GM12864 (cell line): ENCODE data around the gene KYAT1.

Experiments
- DNase-seq: peaks from one replicate; pipeline ENCODE4 v3.0.0-alpha.2; 2011; ENCODE audit warnings: low read depth
- H3K4me3 ChIP-seq: 2 replicates; pipeline ENCODE4 v1.5.1; 2011; ENCODE audit warnings: mild to moderate bottlenecking, low read depth, low read length, control low read depth
- TF ChIP-seq, protein P1 (sequence below): IDR thresholded peaks from 2 replicates; pipeline ENCODE4 v1.5.1; 2011; ENCODE audit warnings: low read depth, mild to moderate bottlenecking, moderate library complexity, low read length, control low read depth, inconsistent platforms; ENCODE audit errors: missing control alignments

The KYAT1 gene

DNA sequence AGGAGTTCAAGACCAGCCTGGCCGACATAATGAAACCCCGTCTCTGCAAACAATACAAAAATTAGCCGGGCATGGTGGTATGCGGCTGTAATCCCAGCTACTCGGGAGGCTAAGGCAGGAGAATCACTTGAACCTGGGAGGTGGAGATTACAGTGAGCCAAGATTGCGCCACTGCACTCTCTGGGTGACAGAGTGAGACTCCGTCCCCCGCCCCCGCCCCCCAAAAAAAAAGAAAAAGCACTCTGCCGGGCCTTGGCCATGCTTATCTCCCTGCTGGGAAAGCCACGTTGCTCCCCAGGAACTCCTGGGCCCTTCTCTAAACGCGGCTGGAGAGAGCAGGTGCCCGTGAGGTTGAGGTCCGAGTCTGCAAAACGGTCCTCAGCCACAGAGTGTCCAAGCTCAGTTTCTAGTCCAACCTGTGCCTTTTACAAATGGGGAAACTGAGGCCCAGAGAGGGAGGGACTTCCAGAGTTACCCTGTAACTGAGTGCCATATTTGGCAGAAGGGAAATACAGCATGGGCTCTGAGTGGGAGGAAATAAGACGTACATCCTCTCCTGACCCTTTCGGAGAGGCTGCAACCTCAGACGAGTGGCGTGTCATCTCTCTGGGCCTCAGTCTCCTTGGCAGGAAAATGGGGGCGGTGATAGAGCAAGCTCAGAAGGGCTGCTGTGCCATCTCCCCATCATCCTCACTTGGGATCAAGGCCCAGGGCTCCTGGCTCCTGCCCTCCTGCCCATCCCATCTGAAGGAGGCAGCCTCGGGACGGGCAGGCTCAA lies 32.4 kb upstream of the KYAT1 start:
- TF ChIP-seq, protein P1, sequence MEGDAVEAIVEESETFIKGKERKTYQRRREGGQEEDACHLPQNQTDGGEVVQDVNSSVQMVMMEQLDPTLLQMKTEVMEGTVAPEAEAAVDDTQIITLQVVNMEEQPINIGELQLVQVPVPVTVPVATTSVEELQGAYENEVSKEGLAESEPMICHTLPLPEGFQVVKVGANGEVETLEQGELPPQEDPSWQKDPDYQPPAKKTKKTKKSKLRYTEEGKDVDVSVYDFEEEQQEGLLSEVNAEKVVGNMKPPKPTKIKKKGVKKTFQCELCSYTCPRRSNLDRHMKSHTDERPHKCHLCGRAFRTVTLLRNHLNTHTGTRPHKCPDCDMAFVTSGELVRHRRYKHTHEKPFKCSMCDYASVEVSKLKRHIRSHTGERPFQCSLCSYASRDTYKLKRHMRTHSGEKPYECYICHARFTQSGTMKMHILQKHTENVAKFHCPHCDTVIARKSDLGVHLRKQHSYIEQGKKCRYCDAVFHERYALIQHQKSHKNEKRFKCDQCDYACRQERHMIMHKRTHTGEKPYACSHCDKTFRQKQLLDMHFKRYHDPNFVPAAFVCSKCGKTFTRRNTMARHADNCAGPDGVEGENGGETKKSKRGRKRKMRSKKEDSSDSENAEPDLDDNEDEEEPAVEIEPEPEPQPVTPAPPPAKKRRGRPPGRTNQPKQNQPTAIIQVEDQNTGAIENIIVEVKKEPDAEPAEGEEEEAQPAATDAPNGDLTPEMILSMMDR: no peak
- no peak overlapping the region for H3K4me3 ChIP-seq
- no peak for DNase-seq

DNA sequence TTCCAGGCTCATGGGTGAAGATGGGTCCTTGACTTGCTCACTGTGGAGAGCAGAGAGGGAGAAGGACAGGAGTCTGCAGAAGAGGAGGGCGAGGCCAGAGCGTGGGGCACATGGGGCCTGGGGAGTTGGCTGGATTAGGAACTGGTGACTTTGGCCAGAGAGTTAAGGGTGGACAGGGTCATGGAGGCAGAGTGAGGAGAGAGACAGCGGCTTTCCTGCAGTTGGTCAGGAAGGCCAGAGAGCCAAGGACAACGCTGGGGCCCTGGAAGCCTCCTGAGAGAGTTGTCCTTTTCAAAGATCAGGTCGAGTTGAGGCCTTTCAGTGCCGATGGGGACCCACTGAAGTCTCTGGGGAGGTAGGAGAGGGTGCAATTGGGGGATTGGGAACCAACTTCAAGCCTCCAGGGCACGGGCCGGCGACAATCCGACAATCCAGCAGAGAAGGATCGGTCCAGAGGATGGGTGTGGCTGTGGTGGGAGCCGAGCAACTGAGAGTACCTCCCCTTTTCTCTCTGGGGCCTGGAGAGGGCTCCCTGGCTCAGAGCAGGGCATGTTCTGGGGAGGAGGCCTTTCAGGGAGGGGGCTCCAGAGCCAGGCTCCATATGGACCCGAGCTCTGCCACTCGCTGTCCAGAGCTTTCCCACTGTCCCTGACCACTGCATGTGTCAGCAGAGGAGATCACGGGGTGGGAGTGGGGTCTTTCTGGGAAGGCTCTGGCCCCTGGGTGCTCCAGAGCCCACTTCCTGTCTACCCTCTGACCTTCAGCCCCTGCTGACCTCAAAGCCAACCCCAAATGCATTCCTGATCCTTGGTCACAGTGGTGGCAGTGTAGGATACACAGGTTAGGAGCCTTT lies 31.5 kb upstream of the KYAT1 start:
- no peak for DNase-seq
- no peak overlapping the region for H3K4me3 ChIP-seq
- TF ChIP-seq, protein P1: no peak

DNA sequence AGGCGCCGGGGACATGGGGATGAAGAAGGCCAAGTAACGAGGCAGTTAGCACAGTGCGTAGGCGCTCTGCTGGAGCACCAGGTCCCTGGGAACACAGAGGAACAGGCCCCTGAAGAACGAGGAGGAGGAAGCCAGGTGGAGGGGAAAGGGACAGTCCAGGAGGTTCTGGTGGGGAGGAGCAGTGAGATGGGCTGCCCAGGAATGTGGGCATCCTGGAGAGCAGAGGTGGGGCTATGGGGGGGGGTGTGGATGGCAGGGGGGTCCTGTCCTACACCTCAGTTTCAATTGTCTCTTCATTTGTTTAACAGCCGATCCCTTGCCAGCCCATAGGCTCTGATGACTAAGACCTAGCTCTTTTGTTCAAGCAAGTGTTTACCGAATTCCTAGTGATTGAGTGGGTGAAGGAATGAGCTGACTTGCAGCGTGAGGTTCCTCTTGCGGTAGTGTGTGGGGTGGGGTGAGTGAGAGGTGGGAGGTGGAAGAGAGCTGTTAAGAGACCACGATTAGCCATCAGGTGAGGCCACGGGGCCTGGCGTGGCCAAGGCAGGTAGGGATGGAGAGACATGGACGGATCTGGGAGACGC lies 30.6 kb upstream of the KYAT1 start:
- no peak overlapping the region for H3K4me3 ChIP-seq
- no peak for DNase-seq

DNA sequence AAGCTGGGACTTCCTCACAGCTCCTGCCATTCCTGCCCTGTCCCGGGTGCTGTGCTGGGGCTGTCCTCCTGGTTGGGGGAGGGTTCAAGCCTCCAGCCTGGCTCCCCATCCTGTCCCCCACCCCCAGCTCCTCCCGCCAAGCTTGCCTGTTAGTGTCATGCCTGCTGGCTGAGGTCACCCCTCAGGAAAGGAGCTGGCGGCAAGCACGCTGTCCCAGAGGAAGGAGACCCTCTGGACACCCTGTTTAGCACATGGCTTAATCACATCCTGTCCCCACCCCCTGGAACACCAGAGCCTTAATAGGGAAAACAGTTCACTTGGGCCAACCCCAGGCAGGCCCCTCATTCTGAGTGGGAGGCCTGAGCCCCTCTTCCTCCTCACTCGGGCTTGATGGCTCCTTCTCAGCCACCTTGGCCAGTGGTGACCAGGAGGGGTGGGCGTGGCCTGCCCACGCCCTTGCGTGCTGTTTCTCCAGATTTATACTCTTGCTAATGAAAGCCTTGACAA lies 29.8 kb upstream of the KYAT1 start:
- TF ChIP-seq, protein P1: no peak
- H3K4me3 ChIP-seq: no peak overlapping the region
- DNase-seq: no peak

More for the DNA sequence above, 30.6 kb upstream of the KYAT1 start:
- TF ChIP-seq, protein P1: no peak

DNA sequence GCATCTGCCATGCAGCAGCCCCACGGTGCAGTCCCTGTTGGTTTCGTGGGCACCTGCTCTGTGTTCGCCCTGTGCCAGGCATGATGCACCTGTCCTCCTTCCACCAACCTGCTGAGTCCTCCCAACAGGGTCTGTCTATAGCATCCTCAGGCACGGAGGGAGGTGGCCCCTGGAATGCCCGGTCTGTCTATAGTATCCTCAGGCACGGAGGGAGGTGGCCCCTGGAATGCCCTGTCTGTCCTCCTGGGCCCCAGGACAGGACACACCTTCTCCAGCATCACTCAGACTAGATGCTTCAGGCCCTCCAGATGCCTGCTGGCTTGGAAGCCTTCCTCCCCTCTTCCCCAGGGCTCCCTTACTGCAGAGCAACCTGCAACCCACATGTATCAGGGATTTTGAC lies 29.2 kb upstream of the KYAT1 start:
- H3K4me3 ChIP-seq: no peak overlapping the region
- no peak for DNase-seq
- TF ChIP-seq, protein P1: no peak

DNA sequence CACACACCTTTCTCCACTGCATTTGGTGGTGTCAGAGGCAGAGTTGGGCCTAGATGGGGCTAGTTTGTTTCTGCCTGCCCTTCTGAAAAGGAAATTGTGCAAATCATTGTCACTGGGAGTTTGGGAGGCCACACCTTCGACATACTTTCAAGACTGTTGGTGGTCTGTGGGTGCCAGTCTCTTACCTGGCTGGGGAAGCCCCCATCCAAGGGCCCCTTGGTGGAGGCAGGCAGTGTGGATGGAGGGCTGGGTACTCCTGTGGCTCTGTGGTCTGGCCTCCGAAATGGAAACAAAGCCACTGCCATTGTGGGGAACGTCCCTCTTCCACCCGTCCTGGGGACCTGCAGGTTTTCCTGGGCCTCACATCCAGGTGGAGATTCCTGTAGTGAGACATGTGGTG lies 28.1 kb upstream of the KYAT1 start:
- no peak for DNase-seq
- H3K4me3 ChIP-seq: no peak overlapping the region
- TF ChIP-seq, protein P1: no peak
